K562 (cell line): ENCODE results near the gene PHF19. TPM values are rescaled to one million over a fixed set of nuclear protein-coding genes. Genes with fewer than 3 reads are reported as not detected.

Experiments used
- CREBBP ChIP-seq: IDR thresholded peaks from one replicate; pipeline ENCODE4 v1.6.1; 2012; ENCODE audit warnings: low read depth, mild to moderate bottlenecking, control low read depth, inconsistent platforms, low read length
- GABPA ChIP-seq: fragments of 200-800 bp; sonication (Bioruptor generic); conservative IDR thresholded peaks from 2 replicates; pipeline ENCODE4 v1.6.1; 2016; ENCODE audit warnings: low read depth, missing genetic modification characterization, missing compliant biosample characterization
- HOXB6 ChIP-seq: fragments of 250-450 bp; sonication (Bioruptor Pico); IDR thresholded peaks from 2 replicates; pipeline ENCODE4 v1.5.1; 2022; ENCODE audit warnings: mild to moderate bottlenecking, borderline replicate concordance
- NCOA4 ChIP-seq: fragments of 450-650 bp; IDR thresholded peaks from 2 replicates; pipeline ENCODE4 v1.6.1; 2018; ENCODE audit warnings: mild to moderate bottlenecking; ENCODE audit not compliant: partially characterized antibody
- TRIM24 ChIP-seq, 2 experiments: fragments of 450-650 bp; IDR thresholded peaks; 2 replicates each; pipeline ENCODE4 v1.6.1; 2016
- ZFP36 ChIP-seq: fragments of 150-350 bp; IDR thresholded peaks from 2 replicates; pipeline ENCODE4 v1.6.1; 2018; ENCODE audit warnings: low read length, low read depth; ENCODE audit not compliant: partially characterized antibody
- ZNF780A ChIP-seq: fragments of 250-450 bp; sonication (Bioruptor Pico); IDR thresholded peaks from 2 replicates; pipeline ENCODE4 v1.5.0; 2021; ENCODE audit warnings: mild to moderate bottlenecking
- ZZZ3 ChIP-seq: fragments of 450-650 bp; IDR thresholded peaks from 2 replicates; pipeline ENCODE4 v1.6.1; 2016; ENCODE audit warnings: antibody characterized with exemption, mild to moderate bottlenecking, moderate library complexity
- polyA plus RNA-seq, 8 experiments: library from polyadenylated mRNA; depleted of rRNA in 4 of 8; stranded (reverse) in 5 of 8; unstranded in 3 of 8; fragments of >200 nt; fragmentation: Nextera tagmentation in 2 of 8; fragmentation: Illumina TruSeq in 1 of 8; extraction: Ambion mirVana in 2 of 8; extraction: Trizol in 1 of 8; gene quantifications; 2 replicates each; pipeline versions ENCODE4 v1.2.1 to v1.2.3, GENCODE V29; 2011 to 2014; ENCODE audit warnings: inconsistent platforms in 1 of 8, missing spikeins in 1 of 8
- total RNA-seq, 7 experiments: library from RNA; depleted of rRNA in 6 of 7; stranded (reverse); fragments of >200 nt in 6 of 7; fragmentation: Illumina TruSeq in 2 of 7; extraction: Trizol in 2 of 7; gene quantifications; 2 replicates each; pipeline versions ENCODE4 v1.2.1 to v1.2.3, GENCODE V29; 2011 to 2021; ENCODE audit warnings: low replicate concordance in 1 of 7
- TF ChIP-seq, protein P1 (sequence below): sonication (generic); formaldehyde crosslinking; IDR thresholded peaks from 2 replicates; pipeline ENCODE4 v1.8.1; 2023; ENCODE audit warnings: mild to moderate bottlenecking, missing genetic modification reagents
- TF ChIP-seq, protein P2 (sequence below), 3 experiments: fragments of 200-800 bp in 1 of 3; sonication (Bioruptor generic) in 1 of 3; sonication (generic) in 1 of 3; formaldehyde crosslinking in 1 of 3; IDR thresholded peaks; 2 replicates each; pipeline versions ENCODE4 v1.6.1 to v1.8.0; 2016 to 2022; ENCODE audit warnings: mild to moderate bottlenecking in 2 of 3, missing compliant biosample characterization in 2 of 3, missing genetic modification characterization in 2 of 3, missing genetic modification reagents in 1 of 3
- TF ChIP-seq, protein P3 (sequence below): fragments of 450-650 bp; IDR thresholded peaks from 2 replicates; pipeline ENCODE4 v1.6.1; 2018; ENCODE audit warnings: mild to moderate bottlenecking, low read depth; ENCODE audit not compliant: partially characterized antibody
- TF ChIP-seq, protein P4 (sequence below), 2 experiments: fragments of 450-650 bp; IDR thresholded peaks; 2 replicates each; pipeline ENCODE4 v1.6.1; 2018; ENCODE audit warnings: mild to moderate bottlenecking in 2 of 2, low read depth in 1 of 2; ENCODE audit not compliant: partially characterized antibody in 2 of 2
- TF ChIP-seq, protein P5 (sequence below), 2 experiments: fragments of 150-350 bp in 1 of 2; IDR thresholded peaks; 2 replicates each; pipeline ENCODE4 v1.6.1; 2012 to 2016; ENCODE audit warnings: low read depth in 2 of 2, low read length in 2 of 2, mild to moderate bottlenecking in 1 of 2, moderate library complexity in 1 of 2

PHF19 gene
- total and polyA plus RNA-seq, 9 of the 15 experiments (the other 6 are each of a cell fraction or from before 2014, with no cell fraction given), result 95.8 to 403 (median 255) TPM

DNA sequence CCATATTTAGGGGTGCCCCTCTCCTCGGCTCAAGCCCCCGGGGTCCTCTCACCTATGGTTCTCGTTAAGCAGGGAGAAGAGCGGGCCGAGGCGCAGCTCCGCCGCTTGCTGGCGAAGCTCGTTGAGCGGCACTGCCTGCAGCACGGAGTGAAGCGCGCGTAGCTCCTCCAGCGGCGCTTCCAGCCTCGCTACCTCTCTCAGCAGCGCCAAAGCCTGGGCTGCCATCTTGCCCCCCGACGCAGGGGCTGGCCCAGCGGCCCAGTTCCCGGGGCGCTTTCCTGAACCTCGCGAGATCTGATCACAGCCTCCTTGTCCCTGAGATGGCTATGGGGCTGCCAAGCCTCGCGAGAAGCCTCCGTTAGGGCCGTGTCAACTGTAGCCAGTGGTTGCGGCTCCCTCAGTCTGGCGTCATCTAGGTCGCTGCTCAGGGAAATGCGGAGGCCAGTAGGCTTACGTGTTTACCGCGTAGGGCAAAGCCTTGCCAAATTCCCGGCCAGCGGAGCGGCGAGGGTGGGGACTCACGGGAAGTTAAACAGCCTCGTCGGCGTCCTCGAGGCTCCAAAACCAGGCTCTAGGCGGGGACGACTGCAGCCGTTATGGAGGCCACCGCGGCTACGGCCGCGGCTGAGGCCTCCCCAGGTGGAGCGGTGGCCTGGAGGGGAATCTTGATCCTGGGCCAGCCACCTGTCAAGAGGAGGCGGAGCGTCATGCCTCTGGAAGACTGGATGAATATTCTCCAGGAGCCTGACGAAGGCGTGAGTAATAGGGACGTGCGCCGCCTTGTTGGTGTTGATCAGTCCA is 34.1 kb downstream of the PHF19 start, which contains the start of gene PSMD5 (continued):
- TF ChIP-seq, protein P1, sequence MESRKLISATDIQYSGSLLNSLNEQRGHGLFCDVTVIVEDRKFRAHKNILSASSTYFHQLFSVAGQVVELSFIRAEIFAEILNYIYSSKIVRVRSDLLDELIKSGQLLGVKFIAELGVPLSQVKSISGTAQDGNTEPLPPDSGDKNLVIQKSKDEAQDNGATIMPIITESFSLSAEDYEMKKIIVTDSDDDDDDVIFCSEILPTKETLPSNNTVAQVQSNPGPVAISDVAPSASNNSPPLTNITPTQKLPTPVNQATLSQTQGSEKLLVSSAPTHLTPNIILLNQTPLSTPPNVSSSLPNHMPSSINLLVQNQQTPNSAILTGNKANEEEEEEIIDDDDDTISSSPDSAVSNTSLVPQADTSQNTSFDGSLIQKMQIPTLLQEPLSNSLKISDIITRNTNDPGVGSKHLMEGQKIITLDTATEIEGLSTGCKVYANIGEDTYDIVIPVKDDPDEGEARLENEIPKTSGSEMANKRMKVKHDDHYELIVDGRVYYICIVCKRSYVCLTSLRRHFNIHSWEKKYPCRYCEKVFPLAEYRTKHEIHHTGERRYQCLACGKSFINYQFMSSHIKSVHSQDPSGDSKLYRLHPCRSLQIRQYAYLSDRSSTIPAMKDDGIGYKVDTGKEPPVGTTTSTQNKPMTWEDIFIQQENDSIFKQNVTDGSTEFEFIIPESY, result no peak
- TF ChIP-seq TRIM24 (IDR thresholded peaks at IDR 0.05) (no peak), ZZZ3 (no peak), ZFP36 (no peak), ZNF780A (CRISPR knock-in tag) (no peak), CREBBP (no peak), GABPA (no peak), HOXB6 (CRISPR knock-in tag) (no peak; the same call in 1 of the 2 replicates), NCOA4 (no peak)
- TF ChIP-seq, protein P2, sequence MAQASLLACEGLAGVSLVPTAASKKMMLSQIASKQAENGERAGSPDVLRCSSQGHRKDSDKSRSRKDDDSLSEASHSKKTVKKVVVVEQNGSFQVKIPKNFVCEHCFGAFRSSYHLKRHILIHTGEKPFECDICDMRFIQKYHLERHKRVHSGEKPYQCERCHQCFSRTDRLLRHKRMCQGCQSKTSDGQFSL (CRISPR knock-in tag; IDR thresholded peaks at IDR 0.05), result no peak
- TF ChIP-seq, protein P2 (tag; IDR thresholded peaks at IDR 0.05), result no peak
- TF ChIP-seq, protein P3, sequence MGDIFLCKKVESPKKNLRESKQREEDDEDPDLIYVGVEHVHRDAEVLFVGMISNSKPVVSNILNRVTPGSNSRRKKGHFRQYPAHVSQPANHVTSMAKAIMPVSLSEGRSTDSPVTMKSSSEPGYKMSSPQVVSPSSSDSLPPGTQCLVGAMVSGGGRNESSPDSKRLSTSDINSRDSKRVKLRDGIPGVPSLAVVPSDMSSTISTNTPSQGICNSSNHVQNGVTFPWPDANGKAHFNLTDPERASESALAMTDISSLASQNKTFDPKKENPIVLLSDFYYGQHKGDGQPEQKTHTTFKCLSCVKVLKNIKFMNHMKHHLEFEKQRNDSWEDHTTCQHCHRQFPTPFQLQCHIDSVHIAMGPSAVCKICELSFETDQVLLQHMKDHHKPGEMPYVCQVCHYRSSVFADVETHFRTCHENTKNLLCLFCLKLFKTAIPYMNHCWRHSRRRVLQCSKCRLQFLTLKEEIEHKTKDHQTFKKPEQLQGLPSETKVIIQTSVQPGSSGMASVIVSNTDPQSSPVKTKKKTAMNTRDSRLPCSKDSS, result no peak
- TF ChIP-seq, protein P4, sequence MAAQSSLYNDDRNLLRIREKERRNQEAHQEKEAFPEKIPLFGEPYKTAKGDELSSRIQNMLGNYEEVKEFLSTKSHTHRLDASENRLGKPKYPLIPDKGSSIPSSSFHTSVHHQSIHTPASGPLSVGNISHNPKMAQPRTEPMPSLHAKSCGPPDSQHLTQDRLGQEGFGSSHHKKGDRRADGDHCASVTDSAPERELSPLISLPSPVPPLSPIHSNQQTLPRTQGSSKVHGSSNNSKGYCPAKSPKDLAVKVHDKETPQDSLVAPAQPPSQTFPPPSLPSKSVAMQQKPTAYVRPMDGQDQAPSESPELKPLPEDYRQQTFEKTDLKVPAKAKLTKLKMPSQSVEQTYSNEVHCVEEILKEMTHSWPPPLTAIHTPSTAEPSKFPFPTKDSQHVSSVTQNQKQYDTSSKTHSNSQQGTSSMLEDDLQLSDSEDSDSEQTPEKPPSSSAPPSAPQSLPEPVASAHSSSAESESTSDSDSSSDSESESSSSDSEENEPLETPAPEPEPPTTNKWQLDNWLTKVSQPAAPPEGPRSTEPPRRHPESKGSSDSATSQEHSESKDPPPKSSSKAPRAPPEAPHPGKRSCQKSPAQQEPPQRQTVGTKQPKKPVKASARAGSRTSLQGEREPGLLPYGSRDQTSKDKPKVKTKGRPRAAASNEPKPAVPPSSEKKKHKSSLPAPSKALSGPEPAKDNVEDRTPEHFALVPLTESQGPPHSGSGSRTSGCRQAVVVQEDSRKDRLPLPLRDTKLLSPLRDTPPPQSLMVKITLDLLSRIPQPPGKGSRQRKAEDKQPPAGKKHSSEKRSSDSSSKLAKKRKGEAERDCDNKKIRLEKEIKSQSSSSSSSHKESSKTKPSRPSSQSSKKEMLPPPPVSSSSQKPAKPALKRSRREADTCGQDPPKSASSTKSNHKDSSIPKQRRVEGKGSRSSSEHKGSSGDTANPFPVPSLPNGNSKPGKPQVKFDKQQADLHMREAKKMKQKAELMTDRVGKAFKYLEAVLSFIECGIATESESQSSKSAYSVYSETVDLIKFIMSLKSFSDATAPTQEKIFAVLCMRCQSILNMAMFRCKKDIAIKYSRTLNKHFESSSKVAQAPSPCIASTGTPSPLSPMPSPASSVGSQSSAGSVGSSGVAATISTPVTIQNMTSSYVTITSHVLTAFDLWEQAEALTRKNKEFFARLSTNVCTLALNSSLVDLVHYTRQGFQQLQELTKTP (IDR thresholded peaks at IDR 0.05; ENCODE audit: low read depth in 1 of 2, partially characterized antibody in 2 of 2), result no peak
- TF ChIP-seq, protein P5, sequence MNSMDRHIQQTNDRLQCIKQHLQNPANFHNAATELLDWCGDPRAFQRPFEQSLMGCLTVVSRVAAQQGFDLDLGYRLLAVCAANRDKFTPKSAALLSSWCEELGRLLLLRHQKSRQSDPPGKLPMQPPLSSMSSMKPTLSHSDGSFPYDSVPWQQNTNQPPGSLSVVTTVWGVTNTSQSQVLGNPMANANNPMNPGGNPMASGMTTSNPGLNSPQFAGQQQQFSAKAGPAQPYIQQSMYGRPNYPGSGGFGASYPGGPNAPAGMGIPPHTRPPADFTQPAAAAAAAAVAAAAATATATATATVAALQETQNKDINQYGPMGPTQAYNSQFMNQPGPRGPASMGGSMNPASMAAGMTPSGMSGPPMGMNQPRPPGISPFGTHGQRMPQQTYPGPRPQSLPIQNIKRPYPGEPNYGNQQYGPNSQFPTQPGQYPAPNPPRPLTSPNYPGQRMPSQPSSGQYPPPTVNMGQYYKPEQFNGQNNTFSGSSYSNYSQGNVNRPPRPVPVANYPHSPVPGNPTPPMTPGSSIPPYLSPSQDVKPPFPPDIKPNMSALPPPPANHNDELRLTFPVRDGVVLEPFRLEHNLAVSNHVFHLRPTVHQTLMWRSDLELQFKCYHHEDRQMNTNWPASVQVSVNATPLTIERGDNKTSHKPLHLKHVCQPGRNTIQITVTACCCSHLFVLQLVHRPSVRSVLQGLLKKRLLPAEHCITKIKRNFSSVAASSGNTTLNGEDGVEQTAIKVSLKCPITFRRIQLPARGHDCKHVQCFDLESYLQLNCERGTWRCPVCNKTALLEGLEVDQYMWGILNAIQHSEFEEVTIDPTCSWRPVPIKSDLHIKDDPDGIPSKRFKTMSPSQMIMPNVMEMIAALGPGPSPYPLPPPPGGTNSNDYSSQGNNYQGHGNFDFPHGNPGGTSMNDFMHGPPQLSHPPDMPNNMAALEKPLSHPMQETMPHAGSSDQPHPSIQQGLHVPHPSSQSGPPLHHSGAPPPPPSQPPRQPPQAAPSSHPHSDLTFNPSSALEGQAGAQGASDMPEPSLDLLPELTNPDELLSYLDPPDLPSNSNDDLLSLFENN (IDR thresholded peaks at IDR 0.05; ENCODE audit: low read depth in 2 of 2, low read length in 2 of 2), result peak in 1 of 2 experiments; percentile 77; a peak in 2 of 4 replicates
